Measurements from ENCODE around the gene ZNF565. TPM values are rescaled to one million over a fixed set of nuclear protein-coding genes. Genes with fewer than 3 reads are reported as not detected.
A peak's percentile ranks its signal among the peaks of the same experiment; 100 is the strongest.

The ZNF565 gene
- total and polyA plus RNA-seq, 2 donors, result 3.0 to 3.1 TPM

GRCh38 chr19:36163813-36164212, 50.7 kb downstream of the ZNF565 start:
- Histone ChIP-seq H3K36me3 (ENCODE audit: control insufficient read depth in 2 of 2, insufficient read depth in 2 of 2, low read length in 1 of 2) (no peaks in the 10 kb centered on the region), H3K27me3 (ENCODE audit: control insufficient read depth in 2 of 2, insufficient read depth in 1 of 2, low read length in 1 of 2) (no peaks in the 10 kb centered on the region), H3K9me3 (ENCODE audit: control insufficient read depth in 2 of 2, insufficient read depth in 1 of 2, low read length in 1 of 2) (no peaks in the 10 kb centered on the region), H3K27ac (ENCODE audit: low read depth in 1 of 2, low read length in 1 of 2) (no peak overlapping the region), H3K4me1 (ENCODE audit: control insufficient read depth in 2 of 2, insufficient read depth in 2 of 2, low read length in 2 of 2) (no peaks in the 10 kb centered on the region), H3K4me3 (ENCODE audit: low read length in 2 of 2) (no peak overlapping the region)
- 95% methylated on average over 12 of the region's 12 CpGs for WGBS
- DNase-seq (ENCODE audit: low read depth in 6 of 9, low spot score in 9 of 9), result no peak

GRCh38 chr19:36160821-36161596, 53.5 kb downstream of the ZNF565 start:
- H3K4me3 ChIP-seq (ENCODE audit: low read length in 2 of 2), result no peak overlapping the region
- 96% methylated on average over 7 of the region's 7 CpGs for WGBS
- DNase-seq (ENCODE audit: low read depth in 6 of 9, low spot score in 9 of 9), result no peak
- H3K27me3 ChIP-seq (ENCODE audit: control insufficient read depth in 2 of 2, insufficient read depth in 1 of 2, low read length in 1 of 2), result no peaks in the 10 kb centered on the region
- H3K4me1 ChIP-seq (ENCODE audit: control insufficient read depth in 2 of 2, insufficient read depth in 2 of 2, low read length in 2 of 2), result no peaks in the 10 kb centered on the region
- no peaks in the 10 kb centered on the region for H3K9me3 ChIP-seq (ENCODE audit: control insufficient read depth in 2 of 2, insufficient read depth in 1 of 2, low read length in 1 of 2)
- no peaks in the 10 kb centered on the region for H3K36me3 ChIP-seq (ENCODE audit: control insufficient read depth in 2 of 2, insufficient read depth in 2 of 2, low read length in 1 of 2)
- no peak overlapping the region for H3K27ac ChIP-seq (ENCODE audit: low read depth in 1 of 2, low read length in 1 of 2)

- H3K4me3 ChIP-seq (ENCODE audit: low read length in 2 of 2), result no peak overlapping the region
- H3K27me3 ChIP-seq (ENCODE audit: control insufficient read depth in 2 of 2, insufficient read depth in 1 of 2, low read length in 1 of 2), result no peaks in the 10 kb centered on the region
- DNase-seq (ENCODE audit: low read depth in 6 of 9, low spot score in 9 of 9), result no peak
- H3K27ac ChIP-seq (ENCODE audit: low read depth in 1 of 2, low read length in 1 of 2), result no peak overlapping the region
- WGBS, result 98% methylated on average over 10 of the region's 10 CpGs
- H3K4me1 ChIP-seq (ENCODE audit: control insufficient read depth in 2 of 2, insufficient read depth in 2 of 2, low read length in 2 of 2), result no peaks in the 10 kb centered on the region
- no peaks in the 10 kb centered on the region for H3K9me3 ChIP-seq (ENCODE audit: control insufficient read depth in 2 of 2, insufficient read depth in 1 of 2, low read length in 1 of 2)
- peaks cover 18 to 28% of the 10 kb centered on the region in 2 donors for H3K36me3 ChIP-seq (ENCODE audit: control insufficient read depth in 2 of 2, insufficient read depth in 2 of 2, low read length in 1 of 2)
These were observed 61.3 kb downstream of the ZNF565 start for GRCh38 chr19:36153126-36153525.

- Histone ChIP-seq H3K27me3 (ENCODE audit: control insufficient read depth in 2 of 2, insufficient read depth in 1 of 2, low read length in 1 of 2) (no peaks in the 10 kb centered on the region), H3K4me3 (ENCODE audit: low read length in 2 of 2) (peak within 1 kb of the TSS; percentile 25 to 30), H3K9me3 (ENCODE audit: control insufficient read depth in 2 of 2, insufficient read depth in 1 of 2, low read length in 1 of 2) (no peaks in the 10 kb centered on the region), H3K36me3 (ENCODE audit: control insufficient read depth in 2 of 2, insufficient read depth in 2 of 2, low read length in 1 of 2) (peaks cover 20 to 33% of the 10 kb centered on the region in 2 donors), H3K4me1 (ENCODE audit: control insufficient read depth in 2 of 2, insufficient read depth in 2 of 2, low read length in 2 of 2) (no peaks in the 10 kb centered on the region), H3K27ac (ENCODE audit: low read depth in 1 of 2, low read length in 1 of 2) (peak within 1 kb of the TSS; percentile 64 to 72)
- DNase-seq (ENCODE audit: low read depth in 6 of 9, low spot score in 9 of 9), result no peak
- WGBS, result 56% methylated on average over 40 of the region's 40 CpGs
These were observed 61.9 kb downstream of the ZNF565 start, which contains the start of gene COX7A1 for GRCh38 chr19:36152352-36153091. Gene COX7A1 (minus strand): TSS chr19:36152447. CDS start chr19:36152407, 40 bp downstream.

GRCh38 chr19:36152019-36152351, 62.5 kb downstream of the ZNF565 start:
- peak overlapping the region; percentile 25 to 30 for H3K4me3 ChIP-seq (ENCODE audit: low read length in 2 of 2)
- H3K9me3 ChIP-seq (ENCODE audit: control insufficient read depth in 2 of 2, insufficient read depth in 1 of 2, low read length in 1 of 2), result no peaks in the 10 kb centered on the region
- no peak for DNase-seq (ENCODE audit: low read depth in 6 of 9, low spot score in 9 of 9)
- H3K36me3 ChIP-seq (ENCODE audit: control insufficient read depth in 2 of 2, insufficient read depth in 2 of 2, low read length in 1 of 2), result peaks cover 23 to 38% of the 10 kb centered on the region in 2 donors
- peak overlapping the region; percentile 64 to 72 for H3K27ac ChIP-seq (ENCODE audit: low read depth in 1 of 2, low read length in 1 of 2)
- 86% methylated on average over 16 of the region's 16 CpGs for WGBS
- no peaks in the 10 kb centered on the region for H3K4me1 ChIP-seq (ENCODE audit: control insufficient read depth in 2 of 2, insufficient read depth in 2 of 2, low read length in 2 of 2)
- H3K27me3 ChIP-seq (ENCODE audit: control insufficient read depth in 2 of 2, insufficient read depth in 1 of 2, low read length in 1 of 2), result no peaks in the 10 kb centered on the region

- Histone ChIP-seq H3K36me3 (ENCODE audit: control insufficient read depth in 2 of 2, insufficient read depth in 2 of 2, low read length in 1 of 2) (peaks cover 25 to 42% of the 10 kb centered on the region in 2 donors), H3K4me3 (ENCODE audit: low read length in 2 of 2) (peak overlapping the region; percentile 25 to 30), H3K27me3 (ENCODE audit: control insufficient read depth in 2 of 2, insufficient read depth in 1 of 2, low read length in 1 of 2) (no peaks in the 10 kb centered on the region), H3K9me3 (ENCODE audit: control insufficient read depth in 2 of 2, insufficient read depth in 1 of 2, low read length in 1 of 2) (no peaks in the 10 kb centered on the region), H3K4me1 (ENCODE audit: control insufficient read depth in 2 of 2, insufficient read depth in 2 of 2, low read length in 2 of 2) (no peaks in the 10 kb centered on the region), H3K27ac (ENCODE audit: low read depth in 1 of 2, low read length in 1 of 2) (peak overlapping the region; percentile 64 to 72)
- DNase-seq (ENCODE audit: low read depth in 6 of 9, low spot score in 9 of 9), result no peak
- WGBS, result 92% methylated on average over 47 of the region's 47 CpGs
These were observed 63.1 kb downstream of the ZNF565 start for GRCh38 chr19:36151144-36152018.

- WGBS, result 91% methylated on average over 5 of the region's 5 CpGs
- Histone ChIP-seq H3K27me3 (ENCODE audit: control insufficient read depth in 2 of 2, insufficient read depth in 1 of 2, low read length in 1 of 2) (no peaks in the 10 kb centered on the region), H3K4me3 (ENCODE audit: low read length in 2 of 2) (no peak overlapping the region), H3K4me1 (ENCODE audit: control insufficient read depth in 2 of 2, insufficient read depth in 2 of 2, low read length in 2 of 2) (no peaks in the 10 kb centered on the region), H3K9me3 (ENCODE audit: control insufficient read depth in 2 of 2, insufficient read depth in 1 of 2, low read length in 1 of 2) (no peaks in the 10 kb centered on the region), H3K36me3 (ENCODE audit: control insufficient read depth in 2 of 2, insufficient read depth in 2 of 2, low read length in 1 of 2) (peaks cover 30 to 50% of the 10 kb centered on the region in 2 donors), H3K27ac (ENCODE audit: low read depth in 1 of 2, low read length in 1 of 2) (peak overlapping the region; percentile 15 to 26)
- no peak for DNase-seq (ENCODE audit: low read depth in 6 of 9, low spot score in 9 of 9)
These were observed 63.9 kb downstream of the ZNF565 start for GRCh38 chr19:36150586-36150985.

GRCh38 chr19:36149673-36150406, 64.6 kb downstream of the ZNF565 start:
- DNase-seq (ENCODE audit: low read depth in 6 of 9, low spot score in 9 of 9), result no peak
- Histone ChIP-seq H3K27ac (ENCODE audit: low read depth in 1 of 2, low read length in 1 of 2) (no peak overlapping the region), H3K27me3 (ENCODE audit: control insufficient read depth in 2 of 2, insufficient read depth in 1 of 2, low read length in 1 of 2) (no peaks in the 10 kb centered on the region), H3K9me3 (ENCODE audit: control insufficient read depth in 2 of 2, insufficient read depth in 1 of 2, low read length in 1 of 2) (no peaks in the 10 kb centered on the region), H3K4me3 (ENCODE audit: low read length in 2 of 2) (no peak overlapping the region), H3K4me1 (ENCODE audit: control insufficient read depth in 2 of 2, insufficient read depth in 2 of 2, low read length in 2 of 2) (no peaks in the 10 kb centered on the region), H3K36me3 (ENCODE audit: control insufficient read depth in 2 of 2, insufficient read depth in 2 of 2, low read length in 1 of 2) (peaks cover 37 to 51% of the 10 kb centered on the region in 2 donors)
- 96% methylated on average over 13 of the region's 13 CpGs for WGBS

Data from thymus (tissue), 11 donors.